GM19328 (cell line): Measurements from ENCODE around the gene CBL.
"Not testable (repeated sequence)": the region's sequence is repeated elsewhere in the genome, so short reads cannot be mapped to it uniquely, and the experiment has no call there.

Source experiments
- ATAC-seq: cut with Tn5 transposase; IDR thresholded peaks from one replicate; pipeline ENCODE4 v1.9.1; 2021; ENCODE audit warnings: mild to moderate bottlenecking, moderate library complexity; ENCODE audit not compliant: unreplicated experiment

The CBL gene

GRCh38 chr11:119184399-119184798, 21.7 kb upstream of the CBL start:
- ATAC-seq, result not testable (repeated sequence)

DNA sequence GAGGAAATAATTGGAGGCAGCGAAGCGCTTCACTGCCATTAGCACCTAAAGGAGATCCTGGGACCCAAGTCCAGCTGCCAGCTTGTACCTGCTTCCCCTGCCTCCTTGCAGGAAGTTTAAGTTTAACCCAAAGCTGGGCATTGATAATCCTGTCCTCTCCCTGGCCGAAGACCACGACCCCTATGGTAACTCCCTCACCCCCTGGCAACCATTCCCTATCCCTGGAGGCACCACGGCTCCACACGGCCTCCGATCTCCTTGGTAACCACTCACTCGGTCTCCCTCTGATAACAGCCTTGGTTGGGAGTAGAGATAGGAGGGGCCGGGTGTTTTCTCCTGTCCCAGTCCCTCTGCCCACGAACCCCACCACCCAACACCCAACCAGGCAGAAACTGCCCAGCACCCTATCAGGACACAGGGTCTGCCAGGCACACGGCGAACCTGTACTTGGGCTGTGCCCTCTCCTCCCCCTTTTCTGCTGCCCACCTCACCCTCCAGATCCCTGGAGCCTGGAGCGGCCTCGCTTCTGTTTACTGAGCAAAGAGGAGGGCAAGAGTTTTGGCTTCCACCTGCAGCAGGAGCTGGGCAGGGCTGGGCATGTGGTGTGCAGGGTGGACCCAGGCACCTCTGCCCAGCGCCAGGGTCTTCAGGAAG, 20.0 kb upstream of the CBL start:
- no peak for ATAC-seq

DNA sequence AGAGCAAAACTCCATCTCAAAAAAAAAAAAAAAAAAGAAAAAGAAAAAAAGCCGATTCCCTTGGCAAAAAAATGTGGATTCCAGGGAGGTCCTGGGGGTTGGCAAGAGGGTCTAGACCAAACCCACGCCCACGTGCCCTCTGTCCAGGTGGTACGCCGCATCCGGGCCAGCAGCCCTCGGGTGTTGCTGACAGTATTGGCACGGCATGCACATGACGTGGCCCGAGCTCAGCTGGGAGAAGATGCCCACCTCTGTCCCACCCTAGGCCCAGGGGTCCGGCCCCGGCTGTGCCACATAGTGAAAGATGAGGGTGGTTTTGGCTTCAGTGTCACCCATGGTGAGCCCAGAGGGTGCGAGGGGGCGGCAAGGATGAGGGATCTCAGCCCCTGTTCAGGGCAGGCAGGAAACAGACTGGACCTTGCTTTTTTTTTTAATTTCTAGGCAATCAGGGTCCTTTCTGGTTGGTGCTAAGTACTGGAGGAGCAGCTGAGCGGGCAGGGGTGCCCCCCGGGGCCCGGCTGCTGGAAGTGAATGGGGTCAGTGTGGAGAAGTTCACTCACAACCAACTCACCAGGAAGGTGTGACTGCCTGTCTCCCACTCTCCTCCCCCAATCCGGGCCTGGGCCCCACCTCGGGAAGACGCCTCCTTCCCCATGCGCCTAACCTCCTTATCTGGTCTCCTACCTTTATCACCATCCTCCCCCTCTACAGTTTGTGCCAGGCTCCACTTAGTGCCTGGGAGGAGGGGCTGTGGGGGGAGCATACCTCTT, 18.8 kb upstream of the CBL start:
- ATAC-seq, result no peak

GRCh38 chr11:119188067-119188466, 18.1 kb upstream of the CBL start:
- no peak for ATAC-seq

DNA sequence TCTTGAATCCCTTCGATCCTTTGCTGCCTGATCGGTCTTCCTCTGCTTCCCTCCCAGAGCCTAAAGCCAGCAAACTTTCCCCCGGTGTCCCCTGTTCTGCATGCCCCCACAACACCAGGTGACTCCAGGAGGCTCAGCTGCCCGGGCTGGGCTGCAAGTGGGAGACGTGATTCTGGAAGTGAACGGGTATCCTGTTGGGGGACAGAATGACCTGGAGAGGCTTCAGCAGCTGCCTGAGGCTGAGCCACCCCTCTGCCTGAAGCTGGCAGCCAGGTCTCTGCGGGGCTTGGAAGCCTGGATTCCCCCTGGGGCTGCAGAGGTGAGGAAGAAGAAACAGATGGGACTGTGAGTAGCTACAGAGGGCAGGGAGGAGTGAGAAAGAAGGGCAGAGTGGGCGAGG, 17.3 kb upstream of the CBL start:
- no peak for ATAC-seq

- no peak for ATAC-seq
These were observed 16.7 kb upstream of the CBL start for GRCh38 chr11:119189393-119189792.

DNA sequence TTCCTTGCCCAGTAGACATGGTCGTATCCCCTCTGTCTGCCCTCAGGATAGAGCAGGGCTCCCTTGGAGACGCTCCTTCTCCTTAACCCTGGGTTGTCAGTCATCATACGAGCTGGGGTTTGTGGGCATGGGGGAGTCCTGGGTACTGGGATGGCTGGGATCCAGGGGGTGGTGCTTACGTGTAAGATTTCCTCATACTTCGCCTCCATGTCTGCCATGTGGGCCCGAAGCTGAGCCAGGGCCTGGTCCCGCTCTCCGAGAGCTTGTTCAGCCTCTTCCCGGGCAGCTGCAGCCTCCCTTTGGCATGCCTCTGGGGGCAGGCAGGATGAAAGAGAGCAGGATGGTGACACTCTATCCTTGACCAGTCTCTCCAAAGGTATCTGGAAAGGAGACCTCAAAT, 15.6 kb upstream of the CBL start:
- no peak for ATAC-seq

GRCh38 chr11:119191265-119191664, 14.9 kb upstream of the CBL start:
- not testable (repeated sequence) for ATAC-seq

GRCh38 chr11:119192111-119192510, 14.0 kb upstream of the CBL start:
- ATAC-seq, result no peak

GRCh38 chr11:119193001-119193400, 13.1 kb upstream of the CBL start:
- no peak for ATAC-seq

- no peak for ATAC-seq
These were observed 12.5 kb upstream of the CBL start for GRCh38 chr11:119193626-119194025.

GRCh38 chr11:119194811-119195440, 11.2 kb upstream of the CBL start:
- no peak for ATAC-seq

DNA sequence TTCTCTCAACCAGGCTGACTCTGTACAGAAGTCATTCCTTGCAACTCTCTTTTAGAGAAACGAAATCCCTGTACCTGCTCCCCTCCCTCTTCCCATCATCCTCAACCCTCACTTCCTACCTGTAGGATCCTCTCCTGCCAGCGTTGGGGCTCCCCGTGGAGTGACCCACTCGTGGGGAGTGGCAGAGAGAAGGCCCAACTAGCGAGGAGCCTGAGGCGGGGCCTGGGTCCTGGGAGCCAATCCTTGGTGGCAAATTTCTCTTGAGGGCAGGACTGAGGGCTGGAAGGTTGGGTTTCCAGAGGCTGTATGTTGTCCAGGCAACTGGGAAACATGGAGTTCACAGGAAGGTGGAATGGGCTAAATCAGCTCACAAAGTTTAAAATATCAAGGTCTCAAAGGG, 10.5 kb upstream of the CBL start:
- no peak for ATAC-seq

DNA sequence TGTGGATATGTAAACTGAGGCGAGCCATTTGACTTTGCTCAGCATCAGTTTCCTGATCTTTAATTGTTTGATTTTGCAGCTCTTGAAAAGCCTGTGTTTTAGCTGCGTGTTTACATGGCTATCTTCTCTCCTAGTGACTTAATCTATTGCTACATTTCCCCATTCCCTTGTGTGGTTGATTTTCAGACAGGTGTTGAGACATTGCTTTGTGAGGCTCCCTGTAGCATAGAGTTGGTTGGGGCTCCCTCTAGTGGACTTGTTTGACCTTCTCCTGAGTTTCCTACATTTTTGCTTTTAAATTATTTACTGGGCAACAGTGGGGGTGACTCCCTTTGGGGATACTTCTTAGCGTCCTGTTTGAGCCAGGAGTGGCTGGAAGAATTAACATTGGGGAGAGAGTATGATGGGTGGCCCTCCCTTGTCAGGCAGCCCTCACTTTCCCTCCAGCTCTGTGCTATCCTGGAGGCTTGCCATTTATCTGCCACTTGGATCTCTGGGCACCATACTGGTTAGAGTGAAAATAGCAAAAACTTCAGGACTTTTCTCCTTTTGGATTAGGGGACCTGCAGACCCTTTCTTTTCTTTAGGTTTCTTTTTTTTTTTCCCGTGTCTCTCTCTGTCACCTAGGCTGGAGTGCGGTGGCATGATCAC, 9.2 kb upstream of the CBL start:
- ATAC-seq, result no peak

DNA sequence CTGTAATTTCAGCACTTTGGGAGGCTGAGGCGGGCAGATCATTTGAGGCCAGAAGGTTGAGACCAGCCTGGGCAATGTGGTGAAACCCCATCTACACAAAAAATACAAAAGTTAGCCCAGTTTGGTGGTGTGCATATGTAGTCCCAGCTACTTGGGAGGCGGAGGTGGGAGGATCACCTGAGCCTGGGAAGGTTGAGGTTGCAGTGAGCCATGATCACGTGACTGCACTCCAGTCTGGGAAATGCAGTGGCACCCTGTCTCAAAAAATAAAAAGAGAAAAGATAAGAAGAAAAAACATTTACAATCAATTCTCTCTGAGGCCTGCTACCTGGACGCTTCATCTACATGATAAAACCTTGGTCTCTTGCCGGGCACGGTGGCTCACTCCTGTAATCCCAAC, 7.2 kb upstream of the CBL start:
- no peak for ATAC-seq

GRCh38 chr11:119201236-119201635, 4.9 kb upstream of the CBL start:
- not testable (repeated sequence) for ATAC-seq

GRCh38 chr11:119202554-119202953, 3.6 kb upstream of the CBL start:
- ATAC-seq, result no peak

GRCh38 chr11:119204066-119204465, 2.1 kb upstream of the CBL start:
- no peak for ATAC-seq

GRCh38 chr11:119205080-119205479, 1.1 kb upstream of the CBL start:
- no peak for ATAC-seq

GRCh38 chr11:119206511-119207414, 624 bp downstream of the CBL start:
- peak; percentile 15 for ATAC-seq
